GM23338 (cell line): ENCODE measurements around the gene EPHA6.

Source experiments
- EZH2 ChIP-seq: fragments of 200-600 bp; sonication (generic); IDR thresholded peaks from one replicate; pipeline ENCODE4 v1.8.0; 2017; ENCODE audit warnings: antibody characterized with exemption, mild to moderate bottlenecking, low read depth; ENCODE audit not compliant: unreplicated experiment
- EZH2phosphoT487 ChIP-seq: fragments of 200-600 bp; sonication (generic); IDR thresholded peaks from one replicate; pipeline ENCODE4 v1.8.1; 2018; ENCODE audit warnings: antibody characterized with exemption; ENCODE audit not compliant: unreplicated experiment
- POLR2AphosphoS5 ChIP-seq: IDR thresholded peaks from 2 replicates; pipeline ENCODE4 v1.6.1; 2016; ENCODE audit warnings: antibody characterized with exemption, low read depth
- STAT1 ChIP-seq: IDR thresholded peaks from one replicate; pipeline ENCODE4 v1.6.1; 2016; ENCODE audit warnings: antibody characterized with exemption; ENCODE audit not compliant: unreplicated experiment
- TF ChIP-seq, protein P1 (sequence below), 2 experiments: fragments of 200-600 bp in 1 of 2; sonication (generic) in 1 of 2; conservative IDR thresholded peaks; 2 replicates each; pipeline versions ENCODE4 v1.5.1 to v1.6.1; 2016 to 2017; ENCODE audit warnings: antibody characterized with exemption in 2 of 2, low read depth in 2 of 2, mild to moderate bottlenecking in 2 of 2, moderate library complexity in 1 of 2
- TF ChIP-seq, protein P2 (sequence below): IDR thresholded peaks from one replicate; pipeline ENCODE4 v1.6.1; 2018; ENCODE audit warnings: antibody characterized with exemption; ENCODE audit not compliant: unreplicated experiment

DNA sequence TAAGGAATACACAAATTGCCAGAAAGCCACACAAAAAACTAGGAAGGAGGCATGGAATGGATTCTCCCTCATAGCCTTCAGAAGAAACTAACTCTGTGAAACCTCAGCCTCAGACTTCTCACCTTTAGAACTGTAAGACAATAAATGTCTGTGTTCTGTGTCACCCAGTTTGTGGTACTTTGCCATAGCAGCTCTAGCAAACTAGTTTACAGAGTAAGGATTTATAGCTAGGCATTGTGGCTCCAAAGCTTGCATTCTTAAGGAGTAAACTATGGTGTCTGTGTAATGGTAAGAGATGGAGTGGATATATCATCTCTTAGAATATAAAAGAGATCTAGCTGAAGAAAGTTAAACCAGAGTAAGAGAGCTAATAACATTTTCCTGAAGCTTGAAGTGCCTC, 18.9 kb downstream of the EPHA6 start:
- TF ChIP-seq, protein P1, sequence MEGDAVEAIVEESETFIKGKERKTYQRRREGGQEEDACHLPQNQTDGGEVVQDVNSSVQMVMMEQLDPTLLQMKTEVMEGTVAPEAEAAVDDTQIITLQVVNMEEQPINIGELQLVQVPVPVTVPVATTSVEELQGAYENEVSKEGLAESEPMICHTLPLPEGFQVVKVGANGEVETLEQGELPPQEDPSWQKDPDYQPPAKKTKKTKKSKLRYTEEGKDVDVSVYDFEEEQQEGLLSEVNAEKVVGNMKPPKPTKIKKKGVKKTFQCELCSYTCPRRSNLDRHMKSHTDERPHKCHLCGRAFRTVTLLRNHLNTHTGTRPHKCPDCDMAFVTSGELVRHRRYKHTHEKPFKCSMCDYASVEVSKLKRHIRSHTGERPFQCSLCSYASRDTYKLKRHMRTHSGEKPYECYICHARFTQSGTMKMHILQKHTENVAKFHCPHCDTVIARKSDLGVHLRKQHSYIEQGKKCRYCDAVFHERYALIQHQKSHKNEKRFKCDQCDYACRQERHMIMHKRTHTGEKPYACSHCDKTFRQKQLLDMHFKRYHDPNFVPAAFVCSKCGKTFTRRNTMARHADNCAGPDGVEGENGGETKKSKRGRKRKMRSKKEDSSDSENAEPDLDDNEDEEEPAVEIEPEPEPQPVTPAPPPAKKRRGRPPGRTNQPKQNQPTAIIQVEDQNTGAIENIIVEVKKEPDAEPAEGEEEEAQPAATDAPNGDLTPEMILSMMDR (conservative IDR thresholded peaks at IDR 0.05; ENCODE audit: low read depth in 2 of 2) = no peak
- TF ChIP-seq, protein P2, sequence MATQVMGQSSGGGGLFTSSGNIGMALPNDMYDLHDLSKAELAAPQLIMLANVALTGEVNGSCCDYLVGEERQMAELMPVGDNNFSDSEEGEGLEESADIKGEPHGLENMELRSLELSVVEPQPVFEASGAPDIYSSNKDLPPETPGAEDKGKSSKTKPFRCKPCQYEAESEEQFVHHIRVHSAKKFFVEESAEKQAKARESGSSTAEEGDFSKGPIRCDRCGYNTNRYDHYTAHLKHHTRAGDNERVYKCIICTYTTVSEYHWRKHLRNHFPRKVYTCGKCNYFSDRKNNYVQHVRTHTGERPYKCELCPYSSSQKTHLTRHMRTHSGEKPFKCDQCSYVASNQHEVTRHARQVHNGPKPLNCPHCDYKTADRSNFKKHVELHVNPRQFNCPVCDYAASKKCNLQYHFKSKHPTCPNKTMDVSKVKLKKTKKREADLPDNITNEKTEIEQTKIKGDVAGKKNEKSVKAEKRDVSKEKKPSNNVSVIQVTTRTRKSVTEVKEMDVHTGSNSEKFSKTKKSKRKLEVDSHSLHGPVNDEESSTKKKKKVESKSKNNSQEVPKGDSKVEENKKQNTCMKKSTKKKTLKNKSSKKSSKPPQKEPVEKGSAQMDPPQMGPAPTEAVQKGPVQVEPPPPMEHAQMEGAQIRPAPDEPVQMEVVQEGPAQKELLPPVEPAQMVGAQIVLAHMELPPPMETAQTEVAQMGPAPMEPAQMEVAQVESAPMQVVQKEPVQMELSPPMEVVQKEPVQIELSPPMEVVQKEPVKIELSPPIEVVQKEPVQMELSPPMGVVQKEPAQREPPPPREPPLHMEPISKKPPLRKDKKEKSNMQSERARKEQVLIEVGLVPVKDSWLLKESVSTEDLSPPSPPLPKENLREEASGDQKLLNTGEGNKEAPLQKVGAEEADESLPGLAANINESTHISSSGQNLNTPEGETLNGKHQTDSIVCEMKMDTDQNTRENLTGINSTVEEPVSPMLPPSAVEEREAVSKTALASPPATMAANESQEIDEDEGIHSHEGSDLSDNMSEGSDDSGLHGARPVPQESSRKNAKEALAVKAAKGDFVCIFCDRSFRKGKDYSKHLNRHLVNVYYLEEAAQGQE = no peak
- TF ChIP-seq POLR2AphosphoS5 = no peak
- TF ChIP-seq STAT1 = no peak
- no peak for TF ChIP-seq EZH2phosphoT487
- no peak for TF ChIP-seq EZH2
